ENCODE data around the gene MAML3.
A peak's percentile ranks its signal among the peaks of the same experiment; 100 is the strongest.

Gene MAML3

GRCh38 chr4:139801895-139802294, 352.1 kb downstream of the MAML3 start:
- no peak for TF ChIP-seq CTCF (conservative IDR thresholded peaks at IDR 0.05)
- no peak overlapping the region for H3K27ac ChIP-seq

GRCh38 chr4:139800082-139800481, 353.9 kb downstream of the MAML3 start:
- TF ChIP-seq CTCF (conservative IDR thresholded peaks at IDR 0.05) = no peak
- H3K27ac ChIP-seq = peak overlapping the region; percentile 28

GRCh38 chr4:139799615-139800014, 354.4 kb downstream of the MAML3 start:
- peak overlapping the region; percentile 28; the same call in 1 of the 2 replicates for H3K27ac ChIP-seq
- no peak for TF ChIP-seq CTCF (conservative IDR thresholded peaks at IDR 0.05)

GRCh38 chr4:139798456-139798855, 355.5 kb downstream of the MAML3 start:
- TF ChIP-seq CTCF (conservative IDR thresholded peaks at IDR 0.05) = no peak
- no peak overlapping the region for H3K27ac ChIP-seq

- no peak overlapping the region for H3K27ac ChIP-seq
- no peak for TF ChIP-seq CTCF (conservative IDR thresholded peaks at IDR 0.05)
Measured at GRCh38 chr4:139797287-139797686, 356.7 kb downstream of the MAML3 start.

- TF ChIP-seq CTCF (conservative IDR thresholded peaks at IDR 0.05) = no peak
- no peak overlapping the region for H3K27ac ChIP-seq
Measured at GRCh38 chr4:139795527-139796314, 358.3 kb downstream of the MAML3 start.

GRCh38 chr4:139794158-139794954, 359.6 kb downstream of the MAML3 start:
- no peak overlapping the region for H3K27ac ChIP-seq
- TF ChIP-seq CTCF (conservative IDR thresholded peaks at IDR 0.05) = no peak

Measured in VCaP (cell line).